H1 (cell line): Measurements from ENCODE around the gene NPFFR2. TPM values are rescaled to one million over a fixed set of nuclear protein-coding genes. Genes with fewer than 3 reads are reported as not detected.

Experiments
- CTCF ChIA-PET: fragments of 300-600 bp; sonication (Branson Sonifier 250); formaldehyde crosslinking; loops from one replicate; lab custom pipeline; 2021; ENCODE audit not compliant: partially characterized antibody; lab: Charles Lee
- POLR2A ChIA-PET: fragments of 300-600 bp; sonication (Branson Sonifier 250); formaldehyde crosslinking; loops from one replicate; lab custom pipeline; 2021; ENCODE audit warnings: inconsistent platforms; ENCODE audit not compliant: partially characterized antibody; lab: Charles Lee
- DNase-seq, 2 experiments: peaks; one replicate each; pipeline versions ENCODE4 v3.0.0 to v3.0.0-alpha.2; 2010 to 2022; ENCODE audit warnings: low spot score in 2 of 2, low read depth in 1 of 2, mixed read lengths in 1 of 2
- FAIRE-seq: peaks from 2 replicates; lab custom pipeline; 2011; peaks lifted over from hg19 to GRCh38; lab: Jason Lieb, UNC
- H2AFZ ChIP-seq: 2 replicates; pipeline ENCODE4 v1.8.1; 2012; ENCODE audit warnings: low read length, inconsistent platforms
- H2AK5ac ChIP-seq: 2 replicates; pipeline ENCODE4 v1.6.1; 2013; ENCODE audit warnings: low read depth, low read length
- H2BK120ac ChIP-seq: replicated peaks from 2 replicates; pipeline ENCODE3; 2013; ENCODE audit warnings: low read depth, low read length, inconsistent platforms
- H2BK12ac ChIP-seq: 2 replicates; pipeline ENCODE4 v1.6.1; 2013; ENCODE audit warnings: low read depth, low read length
- H2BK15ac ChIP-seq: 2 replicates; pipeline ENCODE4 v1.6.1; 2013; ENCODE audit warnings: low read length
- H2BK20ac ChIP-seq: 2 replicates; pipeline ENCODE4 v1.6.1; 2013; ENCODE audit warnings: low read length
- H2BK5ac ChIP-seq: 2 replicates; pipeline ENCODE4 v1.6.1; 2013; ENCODE audit warnings: low read depth, low read length
- H3K14ac ChIP-seq: 2 replicates; pipeline ENCODE4 v1.6.1; 2013; ENCODE audit warnings: inconsistent platforms; ENCODE audit not compliant: insufficient read length
- H3K18ac ChIP-seq: 2 replicates; pipeline ENCODE4 v1.6.1; 2013; ENCODE audit warnings: low read length; ENCODE audit errors: extremely low read depth
- H3K23ac ChIP-seq: 2 replicates; pipeline ENCODE4 v1.6.1; 2013; ENCODE audit warnings: inconsistent platforms; ENCODE audit not compliant: insufficient read length
- H3K23me2 ChIP-seq: 2 replicates; pipeline ENCODE4 v1.6.1; 2013; ENCODE audit warnings: low read depth, low read length
- H3K27ac ChIP-seq: 2 replicates; pipeline ENCODE4 v1.6.1; 2011; ENCODE audit warnings: low read depth, low read length, inconsistent platforms
- H3K27me3 ChIP-seq, 4 experiments: replicated peaks in 1 of 4; 1 replicate in 1 of 4; 2 replicates in 3 of 4; pipeline versions ENCODE4 v1.6.1 to v1.8.1; 2011 to 2013; ENCODE audit warnings: low read length in 3 of 4, mild to moderate bottlenecking in 3 of 4, inconsistent platforms in 2 of 4, mixed read lengths in 2 of 4, moderate library complexity in 1 of 4; ENCODE audit not compliant: control insufficient read depth in 3 of 4, insufficient read depth in 3 of 4; ENCODE audit errors: extremely low read depth in 1 of 4
- H3K36me3 ChIP-seq, 4 experiments: 2 replicates each; pipeline versions ENCODE4 v1.6.1 to v1.8.1; 2011 to 2013; ENCODE audit warnings: mild to moderate bottlenecking in 4 of 4, low read length in 3 of 4, moderate library complexity in 2 of 4, control low read depth in 1 of 4, inconsistent platforms in 1 of 4; ENCODE audit not compliant: insufficient read depth in 4 of 4, control insufficient read depth in 2 of 4
- H3K4ac ChIP-seq: replicated peaks from 2 replicates; pipeline ENCODE3; 2013; ENCODE audit warnings: low read length, low read depth, mixed read lengths, inconsistent platforms; ENCODE audit not compliant: insufficient read length
- H3K4me1 ChIP-seq, 4 experiments: replicated peaks in 1 of 4; 1 replicate in 1 of 4; 2 replicates in 3 of 4; pipeline versions ENCODE4 v1.6.1 to v1.8.1; 2011 to 2013; ENCODE audit warnings: low read length in 3 of 4, inconsistent platforms in 2 of 4, mixed read lengths in 1 of 4; ENCODE audit not compliant: insufficient read depth in 4 of 4, control insufficient read depth in 3 of 4
- H3K4me2 ChIP-seq, 2 experiments: 2 replicates each; pipeline versions ENCODE4 v1.6.1 to v1.8.1; 2011 to 2013; ENCODE audit warnings: low read depth in 2 of 2, low read length in 2 of 2, control low read depth in 1 of 2, inconsistent platforms in 1 of 2, mild to moderate bottlenecking in 1 of 2; ENCODE audit not compliant: insufficient read depth in 1 of 2
- H3K4me3 ChIP-seq, 4 experiments: fragments of 200-600, 300-600 bp in 1 of 4; sonication (generic), shearing (Covaris generic), sonication (Bioruptor Twin) in 1 of 4; 2 replicates each; pipeline versions ENCODE4 v1.5.1 to v1.8.1; 2011 to 2016; ENCODE audit warnings: low read length in 4 of 4, low read depth in 3 of 4, control low read depth in 2 of 4, inconsistent platforms in 2 of 4, mild to moderate bottlenecking in 2 of 4, mixed read lengths in 1 of 4, moderate library complexity in 1 of 4; ENCODE audit not compliant: insufficient read depth in 2 of 4; ENCODE audit errors: extremely low read depth in 1 of 4
- H3K56ac ChIP-seq: replicated peaks from 2 replicates; pipeline ENCODE3; 2013; ENCODE audit warnings: low read depth, mild to moderate bottlenecking, mixed read lengths, low read length, inconsistent platforms; ENCODE audit not compliant: insufficient read length
- H3K79me1 ChIP-seq: 2 replicates; pipeline ENCODE4 v1.6.1; 2013; ENCODE audit warnings: low read depth, low read length, control low read depth
- H3K79me2 ChIP-seq, 2 experiments: 2 replicates each; pipeline versions ENCODE4 v1.6.1 to v1.8.1; 2012 to 2013; ENCODE audit warnings: low read length in 2 of 2, mild to moderate bottlenecking in 2 of 2, inconsistent platforms in 1 of 2; ENCODE audit not compliant: insufficient read depth in 2 of 2, control insufficient read depth in 1 of 2
- H3K9ac ChIP-seq, 4 experiments: replicated peaks in 1 of 4; 1 replicate in 1 of 4; 2 replicates in 3 of 4; pipeline versions ENCODE4 v1.6.1 to v1.8.1; 2011 to 2013; ENCODE audit warnings: low read depth in 3 of 4, low read length in 3 of 4, control low read depth in 2 of 4, mild to moderate bottlenecking in 2 of 4, moderate library complexity in 2 of 4, inconsistent platforms in 1 of 4; ENCODE audit errors: extremely low read depth in 1 of 4
- H3K9me3 ChIP-seq, 2 experiments: 2 replicates each; pipeline versions ENCODE4 v1.6.1 to v1.8.1; 2012 to 2013; ENCODE audit warnings: mild to moderate bottlenecking in 2 of 2, moderate library complexity in 2 of 2, control low read depth in 1 of 2, inconsistent platforms in 1 of 2, low read depth in 1 of 2, low read length in 1 of 2, mixed read lengths in 1 of 2; ENCODE audit not compliant: insufficient read depth in 2 of 2
- H4K20me1 ChIP-seq, 2 experiments: replicated peaks in 1 of 2; 2 replicates each; pipeline versions ENCODE3 to v1.8.1; 2011 to 2013; ENCODE audit warnings: inconsistent platforms in 2 of 2, low read length in 2 of 2, mild to moderate bottlenecking in 1 of 2; ENCODE audit not compliant: insufficient read depth in 2 of 2, control insufficient read depth in 1 of 2
- H4K5ac ChIP-seq: 2 replicates; pipeline ENCODE4 v1.6.1; 2013; ENCODE audit warnings: low read length, low read depth, mixed read lengths, inconsistent platforms; ENCODE audit not compliant: insufficient read length
- H4K8ac ChIP-seq: 2 replicates; pipeline ENCODE4 v1.8.0; 2013; ENCODE audit warnings: mild to moderate bottlenecking, moderate library complexity, low read length, inconsistent platforms; ENCODE audit not compliant: insufficient read depth; ENCODE audit errors: extremely low read depth
- H4K91ac ChIP-seq: replicated peaks from 2 replicates; pipeline ENCODE3; 2013; ENCODE audit warnings: low read length, mixed read lengths, inconsistent platforms; ENCODE audit not compliant: insufficient read length
- CEBPB ChIP-seq: IDR thresholded peaks from 2 replicates; pipeline ENCODE4 v1.6.1; 2012; ENCODE audit warnings: low read depth, low read length
- CHD1 ChIP-seq: IDR thresholded peaks from 2 replicates; pipeline ENCODE4 v1.6.1; 2012; ENCODE audit warnings: low read depth, low read length, improper control_type of control experiment
- CHD2 ChIP-seq: IDR thresholded peaks from 2 replicates; pipeline ENCODE4 v1.6.1; 2012; ENCODE audit warnings: low read length, improper control_type of control experiment
- HDAC2 ChIP-seq, 2 experiments: fragments of 300-600 bp in 1 of 2; sonication (generic) in 1 of 2; IDR thresholded peaks; 2 replicates each; pipeline ENCODE4 v1.6.1; 2011 to 2012; ENCODE audit warnings: low read depth in 2 of 2, low read length in 2 of 2, mild to moderate bottlenecking in 2 of 2, moderate library complexity in 2 of 2, borderline replicate concordance in 1 of 2, inconsistent platforms in 1 of 2
- KDM5A ChIP-seq: fragments of 200-600 bp; IDR thresholded peaks from 2 replicates; pipeline ENCODE4 v1.7.1; 2012; ENCODE audit warnings: mild to moderate bottlenecking, low read length, inconsistent platforms, mixed read lengths
- NRF1 ChIP-seq: IDR thresholded peaks from 2 replicates; pipeline ENCODE4 v1.6.1; 2011; ENCODE audit warnings: mild to moderate bottlenecking, low read depth, low read length, improper control_type of control experiment
- PHF8 ChIP-seq: fragments of 200-600 bp; sonication (generic); conservative IDR thresholded peaks from 2 replicates; pipeline ENCODE4 v1.7.1; 2012; ENCODE audit warnings: low read depth, mild to moderate bottlenecking, inconsistent platforms, low read length, moderate library complexity
- POU5F1 ChIP-seq: IDR thresholded peaks from 2 replicates; pipeline ENCODE4 v1.6.1; 2011; ENCODE audit warnings: low read depth, mild to moderate bottlenecking, low read length, moderate library complexity
- SAP30 ChIP-seq: fragments of 300-600 bp; sonication (generic); IDR thresholded peaks from 2 replicates; pipeline ENCODE4 v1.7.1; 2012; ENCODE audit warnings: low read length, moderate library complexity, mild to moderate bottlenecking, inconsistent platforms; ENCODE audit not compliant: insufficient read depth, insufficient replicate concordance
- SIX5 ChIP-seq: IDR thresholded peaks from 2 replicates; pipeline ENCODE4 v1.6.1; 2011; ENCODE audit warnings: mild to moderate bottlenecking, low read depth, low read length
- SUZ12 ChIP-seq: fragments of 200-600 bp; sonication (generic); IDR thresholded peaks from 2 replicates; pipeline ENCODE4 v1.6.1; 2012; ENCODE audit warnings: mild to moderate bottlenecking, inconsistent platforms, low read length, moderate library complexity, mixed read lengths
- TAF7 ChIP-seq: optimal IDR thresholded peaks from 2 replicates; pipeline ENCODE3; 2011; ENCODE audit warnings: low read depth, mild to moderate bottlenecking, inconsistent platforms, low read length, moderate library complexity, borderline replicate concordance
- USF2 ChIP-seq: IDR thresholded peaks from 2 replicates; pipeline ENCODE4 v1.6.1; 2011; ENCODE audit warnings: low read length, improper control_type of control experiment
- WGBS, 2 experiments: shearing (Covaris generic) in 1 of 2; methylation state at CpG; one replicate each; pipeline versions ENCODE4 v1.1.6 to v1.1.7; 2013 to 2015; ENCODE audit warnings: low lambda C conversion rate in 2 of 2, mixed read lengths in 2 of 2, inconsistent platforms in 1 of 2, low coverage in 1 of 2, missing lambda C conversion rate in 1 of 2; ENCODE audit not compliant: insufficient replicate concordance in 2 of 2, insufficient coverage in 1 of 2, insufficient read length in 1 of 2; ENCODE audit errors: extremely low coverage in 1 of 2, missing lambda C conversion rate in 1 of 2; 5-methylcytosine and 5-hydroxymethylcytosine counted together
- polyA plus RNA-seq, 7 experiments: library from polyadenylated mRNA; depleted of rRNA in 3 of 7; stranded (reverse) in 5 of 7; unstranded in 2 of 7; fragments of >200 nt in 5 of 7; fragments of 200-250 nt in 2 of 7; gene quantifications; 1 replicate in 5 of 7; 2 replicates in 1 of 7; 4 replicates in 1 of 7; pipeline versions ENCODE4 v1.2.1 to v1.2.3, GENCODE V29; 2011 to 2013; ENCODE audit warnings: missing spikeins in 2 of 7, mixed read lengths in 2 of 7
- total RNA-seq: library from RNA; stranded (reverse); fragmentation: NEBNext Ultra II Directional; extraction: Animal tissue kit (Norgen Biotek cat#: 25700); gene quantifications from 2 replicates; pipeline ENCODE4 v1.2.1, GENCODE V29; 2021

The NPFFR2 gene
- total and polyA plus RNA-seq, 2 of the 8 experiments (the other 6 are each of a cell fraction or from before 2014, with no cell fraction given), result 0.26 to 0.53 TPM

GRCh38 chr4:72084587-72085011 is 52.8 kb downstream of the NPFFR2 start:
- WGBS, 2 experiments, result 86% methylated on average over 3 of the region's 3 CpGs; no CpG with 5 or more reads in 1 of the 2 experiments
- no peak overlapping the region for H3K56ac ChIP-seq
- ChIA-PET CTCF (interaction anchor here (0.7 kb wide), 1 partner anchor 49 kb away, joined by 3 read pairs; no protein-coding TSS in a partner anchor), POLR2A (no interaction called here)
- no peak overlapping the region for H2BK120ac ChIP-seq
- H2BK15ac ChIP-seq, result no peak overlapping the region
- no peaks in the 10 kb centered on the region; a peak in 1 of 7 replicates for H3K27me3 ChIP-seq
- no peaks in the 10 kb centered on the region; a peak in 1 of 4 replicates for H3K9me3 ChIP-seq
- H3K4ac ChIP-seq, result no peak overlapping the region
- no peak overlapping the region for H3K9ac ChIP-seq
- no peaks in the 10 kb centered on the region for H3K79me1 ChIP-seq
- no peaks in the 10 kb centered on the region for H3K23me2 ChIP-seq
- FAIRE-seq (no peak), DNase-seq (no peak)
- H2BK5ac ChIP-seq, result no peak overlapping the region
- H4K20me1 ChIP-seq, result no peaks in the 10 kb centered on the region
- H3K4me3 ChIP-seq, result no peak overlapping the region
- no peak overlapping the region for H3K14ac ChIP-seq
- peaks cover 0 to 3% (median 0%) of the 10 kb centered on the region in 4 experiments; a peak in 1 of 7 replicates for H3K4me1 ChIP-seq
- H4K91ac ChIP-seq, result no peak overlapping the region
- H3K4me2 ChIP-seq, result no peak overlapping the region
- H3K18ac ChIP-seq, result no peak overlapping the region
- no peaks in the 10 kb centered on the region for H3K79me2 ChIP-seq
- no peak overlapping the region for H3K27ac ChIP-seq
- no peak overlapping the region for H2BK12ac ChIP-seq
- H2AK5ac ChIP-seq, result no peak overlapping the region
- no peak overlapping the region for H3K23ac ChIP-seq
- H4K8ac ChIP-seq, result no peak overlapping the region
- H2AFZ ChIP-seq, result peak overlapping the region; percentile 59
- H3K36me3 ChIP-seq, result no peaks in the 10 kb centered on the region
- no peak overlapping the region for H4K5ac ChIP-seq
- no peak overlapping the region for H2BK20ac ChIP-seq
- TF ChIP-seq PHF8, result no peak
- TF ChIP-seq SIX5, result no peak
- TF ChIP-seq HDAC2 (IDR thresholded peaks at IDR 0.05; ENCODE audit: borderline replicate concordance in 1 of 2, low read depth in 2 of 2, low read length in 2 of 2), result no peak
- no peak for TF ChIP-seq USF2
- no peak for TF ChIP-seq NRF1
- no peak for TF ChIP-seq SAP30
- no peak for TF ChIP-seq KDM5A
- no peak for TF ChIP-seq CHD1
- no peak for TF ChIP-seq TAF7
- no peak for TF ChIP-seq SUZ12
- TF ChIP-seq POU5F1, result no peak
- TF ChIP-seq CHD2, result no peak
- no peak for TF ChIP-seq CEBPB
